ENCODE results near the gene SPATA32.
A peak's percentile ranks its signal among the peaks of the same experiment; 100 is the strongest.
"Not testable (repeated sequence)": the region's sequence is repeated elsewhere in the genome, so short reads cannot be mapped to it uniquely, and the experiment has no call there.

SPATA32 gene

DNA sequence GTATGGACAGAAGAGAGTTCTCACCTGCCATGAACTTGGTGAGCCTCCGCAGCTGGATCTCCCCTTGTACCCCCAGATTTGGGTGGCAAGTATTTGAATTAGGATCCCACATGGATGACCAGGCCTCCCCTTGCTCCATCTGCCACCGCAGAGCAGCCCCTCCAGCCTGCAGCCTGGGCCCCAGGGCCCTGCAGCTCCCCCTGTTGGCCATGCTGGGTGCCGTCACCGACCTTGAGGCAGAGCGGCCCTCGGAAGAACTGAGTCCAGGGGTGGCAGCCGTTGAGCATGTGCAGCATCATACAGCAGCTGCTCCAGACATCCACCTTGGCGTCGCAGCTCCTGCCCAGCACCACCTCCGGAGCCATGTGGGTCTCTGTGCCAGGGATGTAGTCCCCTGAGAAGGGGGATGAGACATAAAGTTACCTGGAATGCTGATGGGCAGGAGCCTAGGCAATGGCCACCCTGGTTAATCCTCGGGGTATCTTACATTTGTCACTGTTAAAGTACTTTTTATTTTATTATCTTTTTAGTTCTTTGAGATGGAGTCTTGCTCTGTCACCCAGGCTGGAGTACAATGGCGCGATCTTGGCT, 9.0 kb upstream of the SPATA32 start:
- no peak for DNase-seq (ENCODE audit: low read depth)

GRCh38 chr17:45269912-45270311, 8.0 kb upstream of the SPATA32 start:
- DNase-seq (ENCODE audit: low read depth): no peak

DNA sequence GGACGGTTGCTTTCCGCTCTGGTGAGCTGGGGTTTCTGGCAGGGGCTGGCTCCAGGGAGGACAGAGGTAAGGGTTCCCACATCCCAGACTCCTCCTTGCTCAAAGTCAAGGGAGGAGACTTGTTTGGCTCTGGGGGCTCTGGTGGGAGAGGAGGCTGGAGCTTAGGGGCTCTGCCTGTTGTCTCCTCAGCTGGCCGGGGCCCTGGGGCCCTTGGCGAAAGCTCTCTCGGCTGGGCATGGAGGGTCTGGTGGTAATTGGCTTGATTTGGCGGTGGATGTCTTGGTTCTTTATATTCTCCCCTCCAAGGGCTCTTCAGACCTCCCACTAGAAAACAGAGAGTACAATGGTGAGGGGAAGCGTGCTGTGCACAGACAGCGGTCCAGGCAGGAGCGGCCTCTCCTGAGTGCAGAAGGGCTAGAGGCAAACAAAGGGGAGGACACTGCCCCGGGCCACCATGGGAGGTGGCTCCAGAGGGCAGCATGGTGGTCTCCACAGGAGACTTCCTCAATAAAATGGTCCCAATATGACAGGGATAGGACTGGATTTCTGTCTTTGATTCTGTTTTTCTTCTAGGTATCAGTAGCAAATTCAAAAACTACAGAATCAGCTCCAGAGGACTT, 5.7 kb upstream of the SPATA32 start:
- no peak for DNase-seq (ENCODE audit: low read depth)

GRCh38 chr17:45266372-45266926, 4.6 kb upstream of the SPATA32 start:
- no peak for DNase-seq (ENCODE audit: low read depth)

- peak; percentile 93 for DNase-seq (ENCODE audit: low read depth)
These were observed 3.9 kb upstream of the SPATA32 start for GRCh38 chr17:45265821-45266220.

GRCh38 chr17:45264988-45265387, 3.1 kb upstream of the SPATA32 start:
- DNase-seq (ENCODE audit: low read depth): no peak

GRCh38 chr17:45264430-45264829, 2.5 kb upstream of the SPATA32 start:
- no peak for DNase-seq (ENCODE audit: low read depth)

GRCh38 chr17:45263477-45263860, 1.6 kb upstream of the SPATA32 start:
- no peak for DNase-seq (ENCODE audit: low read depth)

DNA sequence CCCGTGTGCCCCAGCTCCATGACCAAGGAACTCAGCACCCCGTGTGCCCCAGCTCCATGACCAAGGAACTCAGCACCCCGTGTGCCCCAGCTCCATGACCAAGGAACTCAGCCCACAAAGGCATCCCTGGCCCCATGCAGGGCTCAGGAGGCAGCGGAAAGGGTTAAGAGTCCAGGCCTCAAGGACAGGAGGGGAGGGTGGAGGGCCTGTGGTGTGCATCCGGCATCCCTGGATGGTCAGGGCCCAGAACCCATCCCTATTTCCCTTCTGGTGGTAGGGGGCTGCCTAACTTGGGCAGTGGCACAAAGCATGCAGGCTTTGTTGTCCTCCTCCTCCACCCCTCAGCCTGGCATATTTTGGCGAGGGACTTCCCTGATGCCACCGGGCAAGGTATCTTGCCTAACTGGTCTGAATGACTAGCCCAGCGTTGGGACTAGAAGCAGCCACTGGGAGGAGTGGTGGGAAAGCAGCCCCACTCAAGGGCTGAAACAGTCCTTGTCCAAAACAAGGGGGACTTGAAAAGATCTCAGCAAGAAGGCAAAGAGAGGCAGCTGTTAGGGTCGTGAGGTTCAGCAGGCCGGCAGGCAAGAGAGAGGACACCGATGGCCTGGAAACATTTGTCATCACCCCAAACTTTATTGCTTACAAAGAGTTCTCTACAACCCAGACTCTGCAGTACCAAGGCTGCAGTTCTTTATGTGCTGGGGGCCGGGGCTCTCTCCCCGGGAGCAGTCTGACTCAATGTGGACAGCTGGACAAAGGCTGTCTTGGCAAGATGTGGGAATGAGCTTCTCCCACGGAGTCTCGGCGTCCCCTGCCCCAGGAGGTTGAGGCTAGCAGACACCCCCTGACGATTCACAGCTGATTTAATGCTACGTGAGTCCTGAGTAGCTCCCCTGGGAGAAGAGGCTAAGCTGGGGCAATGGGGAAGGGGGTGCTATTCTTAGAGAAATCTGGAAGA, 902 bp upstream of the SPATA32 start:
- peak; percentile 50 for DNase-seq (ENCODE audit: low read depth)

DNA sequence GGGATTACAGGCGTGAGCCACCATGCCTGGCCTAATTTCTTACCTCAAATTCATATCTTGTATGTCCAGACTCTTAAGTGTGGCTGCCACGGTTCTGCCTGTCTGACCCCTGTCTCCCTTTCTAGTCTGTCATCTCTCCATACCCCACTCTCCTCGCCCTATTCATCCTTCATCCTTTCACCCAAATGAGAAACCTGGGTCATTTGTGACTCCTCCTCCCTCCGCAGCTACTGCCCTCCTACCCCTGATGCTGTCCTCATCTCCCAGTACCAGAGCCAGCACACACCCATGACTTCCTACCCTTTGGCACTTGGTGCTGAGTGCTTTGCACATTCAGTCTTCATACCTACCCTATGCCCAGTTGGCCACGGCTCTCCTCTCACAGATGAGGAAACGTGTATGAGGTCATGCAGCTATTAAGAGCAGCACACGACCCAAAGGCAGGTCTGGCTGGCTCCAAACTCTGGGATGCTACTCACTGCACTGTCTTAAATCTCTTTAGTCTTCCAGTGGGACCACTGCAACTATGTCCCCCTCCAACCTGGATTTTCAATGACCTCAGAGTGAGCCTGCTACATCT, 1.6 kb downstream of the SPATA32 start:
- DNase-seq (ENCODE audit: low read depth): no peak

DNA sequence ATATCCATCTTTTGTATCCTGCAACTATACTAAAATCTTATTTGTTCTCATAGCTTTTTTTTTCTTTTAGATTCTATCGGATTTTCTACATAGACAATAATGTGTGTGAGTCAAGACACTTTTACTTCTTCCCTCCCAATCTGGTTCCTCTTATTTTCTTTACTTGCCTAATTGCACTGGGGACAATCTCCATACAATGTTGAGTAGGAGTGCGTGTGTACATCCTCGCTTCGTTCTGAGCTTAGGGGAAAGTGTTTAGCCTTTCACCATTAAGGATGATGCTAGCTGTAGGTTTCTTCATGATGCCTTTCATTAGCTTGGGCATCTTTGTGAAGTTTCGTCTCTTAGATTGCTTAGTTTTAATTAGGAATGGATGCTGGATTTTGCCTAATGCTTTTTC, 2.9 kb downstream of the SPATA32 start:
- no peak for DNase-seq (ENCODE audit: low read depth)

DNA sequence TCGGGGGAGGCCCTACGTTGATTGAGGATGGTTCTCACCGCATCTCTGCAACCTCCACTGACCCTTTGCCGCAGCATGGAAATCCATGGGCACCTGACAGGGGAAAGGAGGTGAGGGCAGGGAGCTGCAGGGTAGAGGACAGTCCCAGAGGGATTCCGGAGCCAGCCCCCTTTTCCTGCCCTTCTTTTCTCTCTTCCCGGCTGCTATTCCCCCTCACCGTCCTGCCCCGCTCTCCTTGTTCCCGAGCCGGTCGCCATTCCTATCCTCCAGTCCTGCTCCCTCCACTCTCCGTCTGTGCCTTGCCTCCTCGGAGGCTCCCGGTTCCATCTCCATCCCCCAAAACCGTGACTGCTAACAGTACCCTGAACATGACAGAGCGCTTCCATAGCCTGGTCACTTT, 4.8 kb downstream of the SPATA32 start:
- no peak for DNase-seq (ENCODE audit: low read depth)

- no peak for DNase-seq (ENCODE audit: low read depth)
These were observed 5.6 kb downstream of the SPATA32 start for GRCh38 chr17:45256114-45256966.

- no peak for DNase-seq (ENCODE audit: low read depth)
These were observed 6.5 kb downstream of the SPATA32 start for GRCh38 chr17:45255358-45255757.

DNA sequence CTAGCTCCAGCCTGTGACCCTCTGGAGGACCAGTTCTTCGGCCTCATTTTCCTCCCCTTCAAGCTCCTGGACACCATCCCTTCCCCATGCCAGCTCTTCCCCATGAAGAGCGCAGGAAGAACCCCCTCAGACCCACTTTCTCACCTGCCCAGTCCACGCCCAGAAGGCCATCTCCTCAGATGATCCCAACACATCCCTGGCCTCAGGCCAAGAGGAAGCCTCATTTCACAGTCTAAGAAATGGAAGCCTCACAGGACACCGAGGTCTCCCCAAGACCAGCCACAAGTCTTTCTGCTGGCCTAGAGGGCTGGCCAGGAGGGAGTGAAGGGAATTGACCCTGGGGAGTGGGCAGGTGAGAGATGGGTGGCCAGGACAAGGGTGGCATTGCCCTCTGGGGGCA, 8.0 kb downstream of the SPATA32 start:
- no peak for DNase-seq (ENCODE audit: low read depth)

GRCh38 chr17:45253237-45253636, 8.7 kb downstream of the SPATA32 start:
- DNase-seq (ENCODE audit: low read depth): not testable (repeated sequence)

DNA sequence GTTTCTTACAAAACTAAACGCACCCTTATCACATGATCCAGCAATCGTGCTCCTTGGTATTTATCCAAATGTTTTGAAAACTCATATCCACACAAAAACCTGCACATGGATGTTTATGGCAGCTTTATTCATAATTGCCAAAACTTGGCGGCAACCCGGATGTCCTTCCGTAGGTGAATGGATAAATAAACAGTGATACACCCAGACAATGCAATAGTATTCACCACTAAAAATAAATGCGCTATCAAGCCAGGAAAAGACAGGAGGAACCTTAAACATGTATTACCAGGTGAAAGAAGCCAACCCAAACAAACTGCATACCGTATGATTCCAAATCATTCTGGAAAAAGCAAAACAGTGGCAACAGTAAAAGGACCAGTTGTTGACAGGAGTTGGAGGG, 10.0 kb downstream of the SPATA32 start:
- DNase-seq (ENCODE audit: low read depth): no peak

DNA sequence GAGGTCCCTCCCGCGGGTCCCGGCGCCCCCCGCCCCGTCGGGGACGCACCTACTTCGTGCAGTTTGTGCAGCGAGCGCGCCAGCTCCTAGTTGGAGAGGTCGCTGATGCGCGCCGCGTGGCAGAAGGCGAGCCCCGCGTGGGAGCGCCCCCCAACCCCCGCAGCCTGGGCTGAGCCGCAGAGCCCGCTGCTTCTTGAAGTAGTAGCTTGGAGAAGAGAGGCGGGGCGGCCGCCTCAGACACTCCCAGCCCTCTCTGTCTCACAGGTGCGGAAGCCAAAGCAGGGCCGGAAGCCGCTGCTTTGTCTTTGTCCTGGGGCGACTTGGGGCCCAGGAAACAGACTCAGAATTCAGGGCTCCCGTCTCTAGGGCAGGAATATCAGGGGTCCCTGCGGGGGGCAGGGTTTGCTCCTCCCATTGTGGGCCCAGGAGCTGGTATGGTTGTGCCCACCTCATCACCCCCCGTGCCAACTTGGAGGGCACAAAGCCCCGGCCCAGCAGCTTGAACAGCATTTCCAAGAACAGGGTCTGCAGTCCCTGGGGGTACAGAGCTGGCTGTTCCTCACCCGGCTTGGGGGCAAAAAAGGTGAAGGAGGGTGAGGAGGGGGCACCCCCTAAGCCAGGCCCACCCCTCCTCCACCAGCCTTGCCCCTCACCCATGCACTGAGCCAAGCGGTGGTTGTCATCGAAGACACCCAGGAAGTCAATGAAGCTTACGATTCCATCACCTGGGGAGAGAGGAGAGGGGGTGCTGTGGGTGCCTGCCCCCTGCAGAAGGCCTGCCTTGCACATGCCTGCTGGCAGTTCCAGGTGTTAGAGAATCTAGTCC, 13.5 kb downstream of the SPATA32 start:
- DNase-seq (ENCODE audit: low read depth): no peak

DNA sequence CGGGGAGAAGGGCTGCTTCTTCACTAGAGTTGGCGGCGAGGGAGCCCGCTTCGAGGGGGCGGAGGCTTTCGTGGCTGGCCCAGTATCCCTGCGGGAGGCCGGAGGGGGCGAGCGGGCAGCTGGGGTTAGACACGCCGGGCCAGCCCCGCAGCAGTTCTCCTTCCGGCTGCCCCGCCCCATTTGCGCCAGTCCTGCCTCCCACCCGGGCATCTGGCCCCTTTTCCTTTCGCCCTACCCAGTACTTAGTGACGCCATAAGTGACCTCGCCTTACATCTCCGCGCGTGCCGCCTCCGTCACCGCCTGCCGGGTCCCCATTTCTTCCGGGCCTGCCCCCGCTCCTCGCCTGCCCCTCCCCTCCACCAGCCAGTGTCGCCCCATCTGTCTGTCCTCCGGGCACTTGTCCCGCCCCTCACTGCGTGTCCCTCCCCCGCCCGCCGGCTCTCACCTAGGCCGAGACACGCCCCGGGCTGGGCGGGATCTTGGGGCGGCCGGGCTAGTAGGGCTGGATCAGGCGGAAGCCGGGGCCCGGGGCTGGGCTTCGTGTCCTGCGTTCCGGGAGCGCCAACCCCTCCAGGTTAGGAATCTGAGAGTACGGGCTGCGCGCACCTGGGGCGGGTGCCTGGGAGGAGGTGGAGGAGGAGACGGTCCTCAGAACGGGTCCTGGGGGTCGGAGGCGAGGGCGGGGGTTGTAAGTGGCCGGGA, 14.3 kb downstream of the SPATA32 start:
- peak; percentile 83 for DNase-seq (ENCODE audit: low read depth)

DNA sequence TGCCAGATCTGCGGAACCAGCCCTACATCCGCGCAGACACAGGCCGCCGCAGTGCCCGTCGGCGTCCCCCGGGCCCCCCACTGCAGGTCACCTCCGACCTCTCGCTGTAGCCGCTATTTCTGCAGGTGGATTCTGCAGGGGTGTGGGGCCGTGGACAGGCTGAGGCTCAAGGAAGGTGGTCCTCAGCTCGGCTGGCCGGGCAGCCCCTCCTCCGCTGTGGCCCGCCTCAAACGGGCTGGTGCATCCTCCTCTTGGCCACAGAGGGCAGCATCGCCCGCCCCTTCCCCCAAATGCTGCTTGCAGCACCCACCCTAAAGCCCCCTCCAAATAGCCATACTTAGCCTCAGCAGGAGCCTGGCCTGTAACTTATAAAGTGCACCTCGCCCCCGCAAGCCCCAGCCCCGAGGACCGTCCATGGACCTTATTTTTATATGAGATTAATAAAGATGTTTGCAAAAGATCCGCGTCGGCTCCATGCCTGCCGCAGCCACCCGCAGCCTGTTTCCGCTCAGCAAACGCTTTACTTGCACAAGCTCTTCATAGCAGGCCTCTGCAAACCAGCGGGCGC, 14.9 kb downstream of the SPATA32 start:
- DNase-seq (ENCODE audit: low read depth): no peak

All from EH (cell line).